Measurements from ENCODE around the gene KIAA0586.

DNA sequence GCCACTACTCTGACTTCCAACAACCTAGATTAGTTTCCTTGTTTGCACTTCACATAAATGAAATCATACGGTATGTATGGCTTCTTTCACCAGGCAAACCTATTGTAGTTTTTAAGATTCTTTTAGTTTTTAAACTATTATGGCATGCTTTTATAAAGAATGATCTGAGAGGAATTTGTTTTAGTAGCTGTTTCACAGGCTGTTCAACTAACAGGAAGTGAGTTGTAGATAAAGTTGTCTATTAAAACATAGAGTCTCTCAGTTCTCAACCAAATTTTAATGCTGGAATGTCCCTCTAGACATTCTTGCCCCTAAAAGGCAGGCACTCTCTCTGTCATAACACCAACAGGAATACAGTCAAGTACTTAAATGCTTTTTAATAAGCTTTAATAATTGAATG, 107.5 kb downstream of the KIAA0586 start:
- TF ChIP-seq, protein P1, sequence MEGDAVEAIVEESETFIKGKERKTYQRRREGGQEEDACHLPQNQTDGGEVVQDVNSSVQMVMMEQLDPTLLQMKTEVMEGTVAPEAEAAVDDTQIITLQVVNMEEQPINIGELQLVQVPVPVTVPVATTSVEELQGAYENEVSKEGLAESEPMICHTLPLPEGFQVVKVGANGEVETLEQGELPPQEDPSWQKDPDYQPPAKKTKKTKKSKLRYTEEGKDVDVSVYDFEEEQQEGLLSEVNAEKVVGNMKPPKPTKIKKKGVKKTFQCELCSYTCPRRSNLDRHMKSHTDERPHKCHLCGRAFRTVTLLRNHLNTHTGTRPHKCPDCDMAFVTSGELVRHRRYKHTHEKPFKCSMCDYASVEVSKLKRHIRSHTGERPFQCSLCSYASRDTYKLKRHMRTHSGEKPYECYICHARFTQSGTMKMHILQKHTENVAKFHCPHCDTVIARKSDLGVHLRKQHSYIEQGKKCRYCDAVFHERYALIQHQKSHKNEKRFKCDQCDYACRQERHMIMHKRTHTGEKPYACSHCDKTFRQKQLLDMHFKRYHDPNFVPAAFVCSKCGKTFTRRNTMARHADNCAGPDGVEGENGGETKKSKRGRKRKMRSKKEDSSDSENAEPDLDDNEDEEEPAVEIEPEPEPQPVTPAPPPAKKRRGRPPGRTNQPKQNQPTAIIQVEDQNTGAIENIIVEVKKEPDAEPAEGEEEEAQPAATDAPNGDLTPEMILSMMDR (IDR thresholded peaks at IDR 0.05 in 4 of 5, conservative IDR thresholded peaks at IDR 0.05 in 1 of 5) = no peak
- TF ChIP-seq POLR2A (IDR thresholded peaks at IDR 0.05) = no peak
